HepG2 (cell line): ENCODE results near the gene IVL. TPM values are rescaled to one million over a fixed set of nuclear protein-coding genes. Genes with fewer than 3 reads are reported as not detected.

ENCODE experiments used
- ATAC-seq: fragments of 200-7000 bp; cut with Tn5 transposase; 3 replicates; pipeline ENCODE4 v1.9.1; 2020; ENCODE audit warnings: mild to moderate bottlenecking, moderate library complexity
- BruUV-seq: library from RNA; stranded (reverse); fragments of 400-500 nt; replicated peaks from 2 replicates; lab custom pipeline; 2021; lab: Mats Ljungman, UMichigan
- CTCF ChIA-PET: fragments of 300-600 bp; formaldehyde crosslinking; extraction: SDS; loops from one replicate; lab custom pipeline; 2021; ENCODE audit warnings: low total read pairs, inconsistent platforms, low intra/inter-chr PET ratio; lab: Yijun Ruan, JAX
- POLR2A ChIA-PET: fragments of 350-600 bp; sonication (Branson Sonifier 250); formaldehyde crosslinking; loops from one replicate; lab custom pipeline; 2020; ENCODE audit warnings: antibody characterized with exemption, inconsistent platforms; lab: Yijun Ruan, JAX
- DNase-seq: peaks from one replicate; pipeline ENCODE4 v3.0.0-alpha.2; 2015; ENCODE audit warnings: low spot score
- FAIRE-seq: peaks from 3 replicates; lab custom pipeline; 2011; peaks lifted over from hg19 to GRCh38; lab: Jason Lieb, UNC
- H2AFZ ChIP-seq: one replicate; pipeline ENCODE4 v1.6.1; 2011; ENCODE audit warnings: low read length, inconsistent platforms
- H3K27ac ChIP-seq: fragments of 300-600 bp; 3 replicates; pipeline ENCODE4 v1.8.0; 2011; ENCODE audit warnings: mixed run types, mild to moderate bottlenecking, mixed read lengths, low read length, inconsistent platforms; ENCODE audit not compliant: insufficient read depth; ENCODE audit errors: extremely low read length
- H3K27me3 ChIP-seq, 2 experiments: fragments of 200-600 bp in 1 of 2; 2 replicates in 1 of 2; 3 replicates in 1 of 2; pipeline versions ENCODE4 v1.6.0 to v1.8.0; 2011; ENCODE audit warnings: low read length in 2 of 2, mild to moderate bottlenecking in 2 of 2, moderate library complexity in 2 of 2, inconsistent platforms in 1 of 2; ENCODE audit not compliant: insufficient read depth in 2 of 2, control insufficient read depth in 1 of 2
- H3K36me3 ChIP-seq, 2 experiments: fragments of 200-600 bp in 1 of 2; replicated peaks in 1 of 2; 2 replicates in 1 of 2; 3 replicates in 1 of 2; pipeline versions ENCODE4 v1.5.1 to v1.8.0; 2011; ENCODE audit warnings: low read length in 2 of 2, inconsistent platforms in 1 of 2; ENCODE audit not compliant: insufficient read depth in 2 of 2, control insufficient read depth in 1 of 2
- H3K4me1 ChIP-seq: 2 replicates; pipeline ENCODE4 v1.5.1; 2012; ENCODE audit warnings: low read length, inconsistent platforms; ENCODE audit not compliant: insufficient read depth
- H3K4me2 ChIP-seq: 2 replicates; pipeline ENCODE4 v1.6.0; 2011; ENCODE audit warnings: low read depth, low read length, inconsistent platforms
- H3K4me3 ChIP-seq, 3 experiments: fragments of 200-600 bp in 1 of 3; sonication (generic), shearing (Covaris generic) in 1 of 3; replicated peaks in 1 of 3; 2 replicates each; pipeline ENCODE4 v1.5.1; 2011 to 2016; ENCODE audit warnings: low read length in 3 of 3, inconsistent platforms in 2 of 3, low read depth in 2 of 3, mild to moderate bottlenecking in 2 of 3, control low read depth in 1 of 3, mixed read lengths in 1 of 3; ENCODE audit not compliant: insufficient read depth in 1 of 3
- H3K79me2 ChIP-seq: one replicate; pipeline ENCODE4 v1.6.1; 2011; ENCODE audit warnings: low read length, inconsistent platforms; ENCODE audit not compliant: insufficient read depth
- H3K9ac ChIP-seq: 2 replicates; pipeline ENCODE4 v1.6.0; 2011; ENCODE audit warnings: mild to moderate bottlenecking, low read depth, low read length, inconsistent platforms; ENCODE audit not compliant: insufficient read depth
- H3K9me3 ChIP-seq: 2 replicates; pipeline ENCODE4 v1.5.1; 2012; ENCODE audit warnings: mild to moderate bottlenecking, low read length
- H4K20me1 ChIP-seq: 2 replicates; pipeline ENCODE4 v1.6.0; 2011; ENCODE audit warnings: inconsistent platforms, mild to moderate bottlenecking, low read length, moderate library complexity; ENCODE audit not compliant: insufficient read depth
- CCDC6 ChIP-seq: sonication (generic); formaldehyde crosslinking; IDR thresholded peaks from 2 replicates; pipeline ENCODE4 v1.8.1; 2022; ENCODE audit warnings: mild to moderate bottlenecking, missing genetic modification reagents, moderate library complexity
- ISL2 ChIP-seq: sonication (generic); formaldehyde crosslinking; IDR thresholded peaks from 2 replicates; pipeline ENCODE4 v1.5.0; 2020; ENCODE audit warnings: missing genetic modification reagents
- KDM5B ChIP-seq: sonication (generic); formaldehyde crosslinking; IDR thresholded peaks from 2 replicates; pipeline ENCODE4 v1.4.0; 2020; ENCODE audit warnings: missing genetic modification reagents, mild to moderate bottlenecking, borderline replicate concordance
- KLF15 ChIP-seq: sonication (generic); formaldehyde crosslinking; IDR thresholded peaks from 2 replicates; pipeline ENCODE4 v1.8.1; 2023; ENCODE audit warnings: borderline replicate concordance, mild to moderate bottlenecking, inconsistent platforms, missing genetic modification reagents, mixed read lengths
- SAP130 ChIP-seq: IDR thresholded peaks from 2 replicates; pipeline ENCODE4 v1.6.1; 2016; ENCODE audit warnings: low read depth
- ZNF256 ChIP-seq: sonication (generic); formaldehyde crosslinking; conservative IDR thresholded peaks from 2 replicates; pipeline ENCODE4 v1.4.0; 2020; ENCODE audit warnings: missing genetic modification reagents
- ZNF510 ChIP-seq: sonication (generic); formaldehyde crosslinking; IDR thresholded peaks from 2 replicates; pipeline ENCODE4 v1.4.0; 2020; ENCODE audit warnings: low read depth, mild to moderate bottlenecking, missing genetic modification reagents
- ZSCAN25 ChIP-seq: sonication (generic); formaldehyde crosslinking; IDR thresholded peaks from 2 replicates; pipeline ENCODE4 v1.8.0; 2022; ENCODE audit warnings: mild to moderate bottlenecking, missing genetic modification reagents
- ZSCAN30 ChIP-seq: sonication (generic); formaldehyde crosslinking; IDR thresholded peaks from 2 replicates; pipeline ENCODE4 v1.5.0; 2020; ENCODE audit warnings: mild to moderate bottlenecking, missing genetic modification reagents
- WGBS: methylation state at CpG from one replicate; pipeline ENCODE4 v1.1.6; 2017; ENCODE audit warnings: low lambda C conversion rate; 5-methylcytosine and 5-hydroxymethylcytosine counted together
- in situ Hi-C: cut with HindIII; loops from 2 replicates; pipeline ENCODE4 v1.10.0; 2017; ENCODE audit warnings: low pct_unique_long_range_greater_than_20kb; ENCODE audit not compliant: extremely low pct_ligation_motif_present
- intact Hi-C: fragments of 100-400 bp; cut with micrococcal nuclease; formaldehyde crosslinking; loops from one replicate; pipeline ENCODE4 v1.10.0; 2022; ENCODE audit not compliant: unreplicated experiment
- polyA plus RNA-seq, 8 experiments: library from polyadenylated mRNA; depleted of rRNA in 3 of 8; stranded (reverse) in 7 of 8; unstranded in 1 of 8; fragments of >200 nt; fragmentation: Illumina TruSeq in 4 of 8; extraction: Trizol in 4 of 8; gene quantifications; 2 replicates each; pipeline versions ENCODE4 v1.2.1 to v1.2.3, GENCODE V29; 2011 to 2016; ENCODE audit warnings: low read depth in 4 of 8, missing spikeins in 1 of 8, mixed read lengths in 1 of 8; ENCODE audit not compliant: insufficient read depth in 1 of 8
- total RNA-seq, 5 experiments: library from RNA; depleted of rRNA; stranded (reverse); fragments of >200 nt; fragmentation: Illumina TruSeq; extraction: Trizol; gene quantifications; 2 replicates each; pipeline ENCODE4 v1.2.3, GENCODE V29; 2016; ENCODE audit warnings: low read depth in 1 of 5
- TF ChIP-seq, protein P1 (sequence below): sonication (generic); formaldehyde crosslinking; IDR thresholded peaks from 2 replicates; pipeline ENCODE4 v1.4.0; 2020; ENCODE audit warnings: mild to moderate bottlenecking, missing genetic modification reagents
- TF ChIP-seq, protein P2 (sequence below), 2 experiments: sonication (generic) in 1 of 2; formaldehyde crosslinking in 1 of 2; IDR thresholded peaks; 2 replicates each; pipeline versions ENCODE4 v1.6.1 to v1.9.0; 2014 to 2022; ENCODE audit warnings: antibody characterized with exemption in 1 of 2, borderline replicate concordance in 1 of 2, inconsistent platforms in 1 of 2, low read depth in 1 of 2, missing genetic modification reagents in 1 of 2
- TF ChIP-seq, protein P3 (sequence below): sonication (generic); formaldehyde crosslinking; conservative IDR thresholded peaks from 2 replicates; pipeline ENCODE4 v1.4.0; 2020; ENCODE audit warnings: missing genetic modification reagents

IVL gene
- total and polyA plus RNA-seq, 2 of the 13 experiments (the other 11 are each of a cell fraction or from before 2014, with no cell fraction given) = not detected

DNA sequence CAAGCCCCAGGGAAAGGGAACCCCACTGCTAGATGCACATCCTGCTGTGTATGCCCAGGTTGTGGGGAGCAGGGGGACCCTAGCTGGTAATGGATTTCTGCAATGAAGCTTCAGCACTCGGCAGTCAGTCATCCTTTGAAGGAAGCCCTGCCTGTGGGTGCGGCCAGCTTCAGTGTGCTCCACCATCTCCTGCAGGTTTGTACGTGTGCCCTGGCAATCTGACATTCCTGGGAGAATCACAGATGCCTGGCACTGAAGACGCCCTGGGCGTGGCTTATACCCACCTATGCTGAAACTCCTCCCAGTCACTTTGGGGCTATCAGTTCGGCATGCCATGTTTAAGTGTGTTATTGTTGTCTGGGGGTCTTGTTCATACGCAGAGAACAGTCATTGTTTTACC is 45.4 kb downstream of the IVL start:
- H3K27me3 ChIP-seq = peaks cover 0 to 3% of the 10 kb centered on the region in 2 experiments; a peak in 1 of 5 replicates
- TF ChIP-seq, protein P1, sequence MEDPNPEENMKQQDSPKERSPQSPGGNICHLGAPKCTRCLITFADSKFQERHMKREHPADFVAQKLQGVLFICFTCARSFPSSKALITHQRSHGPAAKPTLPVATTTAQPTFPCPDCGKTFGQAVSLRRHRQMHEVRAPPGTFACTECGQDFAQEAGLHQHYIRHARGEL = no peak
- TF ChIP-seq KLF15 (CRISPR knock-in tag) (no peak), ZNF256 (no peak), CCDC6 (CRISPR knock-in tag) (no peak), KDM5B (no peak)
- BruUV-seq = no TSS peak
- ChIA-PET CTCF (no interaction called here), POLR2A (no interaction called here)
- H3K4me3 ChIP-seq = no peak overlapping the region
- no peaks in the 10 kb centered on the region for H3K79me2 ChIP-seq
- no peak overlapping the region for H3K9ac ChIP-seq
- in situ Hi-C loops (no loop called here), intact Hi-C loops (loop anchor here (10.0 kb wide), 1 partner anchor 59 kb away; no protein-coding TSS in a partner anchor)
- H3K4me1 ChIP-seq = no peaks in the 10 kb centered on the region
- no peaks in the 10 kb centered on the region for H3K36me3 ChIP-seq
- DNase-seq (no peak), ATAC-seq (no peak), FAIRE-seq (no peak)
- H3K4me2 ChIP-seq = no peak overlapping the region
- H3K27ac ChIP-seq = no peak overlapping the region
- 0% methylated on average over 4 of the region's 7 CpGs for WGBS
- H4K20me1 ChIP-seq = no peaks in the 10 kb centered on the region
- H3K9me3 ChIP-seq = no peaks in the 10 kb centered on the region
- no peak overlapping the region for H2AFZ ChIP-seq

DNA sequence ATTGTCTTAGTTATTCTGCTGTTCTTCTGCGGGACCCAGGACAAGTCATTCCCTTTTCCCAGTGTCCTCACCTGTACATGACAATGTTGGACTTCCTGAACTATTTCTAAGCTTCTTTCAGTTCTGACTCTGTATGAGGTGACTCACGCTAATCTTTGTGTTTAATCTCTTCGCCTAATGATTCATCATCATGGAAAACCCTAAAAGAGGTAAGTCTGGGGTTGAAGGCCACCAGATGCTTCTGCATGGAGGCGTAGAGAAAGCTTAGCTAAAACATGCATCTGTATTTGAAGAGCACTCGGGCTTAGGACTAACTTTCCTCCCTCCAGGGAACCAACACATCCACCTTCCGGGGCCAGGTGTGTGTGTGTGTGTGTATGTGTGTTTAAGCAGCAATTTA is 46.1 kb downstream of the IVL start:
- intact Hi-C loops (loop anchor here (10.0 kb wide), 1 partner anchor 60 kb away; no protein-coding TSS in a partner anchor), in situ Hi-C loops (no loop called here)
- Histone ChIP-seq H3K9me3 (no peaks in the 10 kb centered on the region), H4K20me1 (no peaks in the 10 kb centered on the region), H3K4me2 (no peak overlapping the region), H3K79me2 (no peaks in the 10 kb centered on the region), H3K27ac (no peak overlapping the region), H3K27me3 (peaks cover 0 to 6% of the 10 kb centered on the region in 2 experiments; a peak in 1 of 5 replicates), H2AFZ (no peak overlapping the region), H3K36me3 (no peaks in the 10 kb centered on the region), H3K9ac (no peak overlapping the region), H3K4me1 (no peaks in the 10 kb centered on the region), H3K4me3 (no peak overlapping the region)
- 7% methylated on average over 6 of the region's 6 CpGs for WGBS
- DNase-seq (no peak), ATAC-seq (no peak), FAIRE-seq (no peak)
- BruUV-seq = no TSS peak
- ChIA-PET CTCF (no interaction called here), POLR2A (no interaction called here)
- no peak for TF ChIP-seq SAP130
- TF ChIP-seq, protein P2, sequence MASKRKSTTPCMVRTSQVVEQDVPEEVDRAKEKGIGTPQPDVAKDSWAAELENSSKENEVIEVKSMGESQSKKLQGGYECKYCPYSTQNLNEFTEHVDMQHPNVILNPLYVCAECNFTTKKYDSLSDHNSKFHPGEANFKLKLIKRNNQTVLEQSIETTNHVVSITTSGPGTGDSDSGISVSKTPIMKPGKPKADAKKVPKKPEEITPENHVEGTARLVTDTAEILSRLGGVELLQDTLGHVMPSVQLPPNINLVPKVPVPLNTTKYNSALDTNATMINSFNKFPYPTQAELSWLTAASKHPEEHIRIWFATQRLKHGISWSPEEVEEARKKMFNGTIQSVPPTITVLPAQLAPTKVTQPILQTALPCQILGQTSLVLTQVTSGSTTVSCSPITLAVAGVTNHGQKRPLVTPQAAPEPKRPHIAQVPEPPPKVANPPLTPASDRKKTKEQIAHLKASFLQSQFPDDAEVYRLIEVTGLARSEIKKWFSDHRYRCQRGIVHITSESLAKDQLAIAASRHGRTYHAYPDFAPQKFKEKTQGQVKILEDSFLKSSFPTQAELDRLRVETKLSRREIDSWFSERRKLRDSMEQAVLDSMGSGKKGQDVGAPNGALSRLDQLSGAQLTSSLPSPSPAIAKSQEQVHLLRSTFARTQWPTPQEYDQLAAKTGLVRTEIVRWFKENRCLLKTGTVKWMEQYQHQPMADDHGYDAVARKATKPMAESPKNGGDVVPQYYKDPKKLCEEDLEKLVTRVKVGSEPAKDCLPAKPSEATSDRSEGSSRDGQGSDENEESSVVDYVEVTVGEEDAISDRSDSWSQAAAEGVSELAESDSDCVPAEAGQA (IDR thresholded peaks at IDR 0.05; ENCODE audit: low read depth) = no peak
- TF ChIP-seq, protein P2 (CRISPR knock-in tag; IDR thresholded peaks at IDR 0.05; ENCODE audit: borderline replicate concordance) = no peak
- TF ChIP-seq ZNF510 (CRISPR knock-in tag) = no peak
- no peak for TF ChIP-seq ZSCAN30
- no peak for TF ChIP-seq ZSCAN25 (CRISPR knock-in tag)
- TF ChIP-seq ZNF256 = no peak
- TF ChIP-seq ISL2 (CRISPR knock-in tag) = no peak
- TF ChIP-seq, protein P3, sequence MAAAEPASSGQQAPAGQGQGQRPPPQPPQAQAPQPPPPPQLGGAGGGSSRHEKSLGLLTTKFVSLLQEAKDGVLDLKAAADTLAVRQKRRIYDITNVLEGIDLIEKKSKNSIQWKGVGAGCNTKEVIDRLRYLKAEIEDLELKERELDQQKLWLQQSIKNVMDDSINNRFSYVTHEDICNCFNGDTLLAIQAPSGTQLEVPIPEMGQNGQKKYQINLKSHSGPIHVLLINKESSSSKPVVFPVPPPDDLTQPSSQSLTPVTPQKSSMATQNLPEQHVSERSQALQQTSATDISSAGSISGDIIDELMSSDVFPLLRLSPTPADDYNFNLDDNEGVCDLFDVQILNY (CRISPR knock-in tag) = no peak
